Body of pancreas (tissue), 4 donors: ENCODE results near the gene PTH2R. TPM values are rescaled to one million over a fixed set of nuclear protein-coding genes. Genes with fewer than 3 reads are reported as not detected.

ENCODE experiments used
- ATAC-seq: fragments of 150-250 bp; one replicate; pipeline ENCODE4 v1.9.1; 2016
- DNase-seq, 4 donors: peaks; one replicate each; pipeline ENCODE4 v3.0.0-alpha.2; 2019
- H3K27ac ChIP-seq, 4 donors: fragments of 200-600 bp; sonication (generic); 1 replicate in 3 of 4; 2 replicates in 1 of 4; pipeline versions ENCODE4 v1.5.1 to v1.6.1; 2016 to 2019; ENCODE audit warnings: mild to moderate bottlenecking in 1 of 4, mixed read lengths in 1 of 4, moderate library complexity in 1 of 4
- H3K27me3 ChIP-seq, 2 donors: fragments of 200-600 bp; sonication (generic); one replicate each; pipeline ENCODE4 v1.6.0; 2016; ENCODE audit warnings: mild to moderate bottlenecking in 1 of 2
- H3K36me3 ChIP-seq, 2 donors: fragments of 200-600 bp; sonication (generic); replicated peaks in 1 of 2; 2 replicates each; pipeline ENCODE4 v1.5.1; 2016; ENCODE audit warnings: low read depth in 2 of 2; ENCODE audit not compliant: insufficient read depth in 1 of 2
- H3K4me1 ChIP-seq: fragments of 200-600 bp; sonication (generic); one replicate; pipeline ENCODE4 v1.6.0; 2016
- H3K4me3 ChIP-seq, 2 donors: fragments of 200-600 bp; sonication (generic); 1 replicate in 1 of 2; 2 replicates in 1 of 2; pipeline ENCODE4 v1.5.1; 2016 to 2019
- H3K9me3 ChIP-seq, 3 donors: fragments of 200-600 bp; sonication (generic); 1 replicate in 2 of 3; 2 replicates in 1 of 3; pipeline ENCODE4 v1.5.1; 2016
- CTCF ChIP-seq, 7 experiments: fragments of 450-650 bp in 4 of 7; fragments of 200-600 bp in 3 of 7; sonication (generic) in 3 of 7; IDR thresholded peaks; one replicate each; pipeline ENCODE4 v1.5.1; 2016 to 2019; ENCODE audit warnings: antibody characterized with exemption in 7 of 7
- POLR2A ChIP-seq, 3 donors: fragments of 450-650 bp; IDR thresholded peaks; one replicate each; pipeline ENCODE4 v1.6.1; 2016; ENCODE audit warnings: antibody characterized with exemption in 3 of 3, mild to moderate bottlenecking in 2 of 3
- WGBS, 2 donors: methylation state at CpG; one replicate each; pipeline ENCODE4 v1.1.5; 2017; 5-methylcytosine and 5-hydroxymethylcytosine counted together
- intact Hi-C: fragments of 100-400 bp; cut with DNase I; formaldehyde crosslinking; loops from one replicate; pipeline ENCODE4 v1.15.1; 2023
- total RNA-seq, 2 donors: library from RNA; depleted of rRNA; stranded (reverse); fragments of >200 nt; gene quantifications; one replicate each; pipeline ENCODE4 v1.1.0, GENCODE V29; 2016

Gene PTH2R
- total RNA-seq, 2 donors from 2014 or later, result 0.78 TPM; not detected in 1

GRCh38 chr2:208542465-208543041, 136.0 kb downstream of the PTH2R start:
- DNase-seq, result no peak
- Histone ChIP-seq H3K4me3 (no peak overlapping the region), H3K4me1 (no peaks in the 10 kb centered on the region), H3K27ac (no peak overlapping the region), H3K36me3 (no peaks in the 10 kb centered on the region), H3K9me3 (no peaks in the 10 kb centered on the region), H3K27me3 (no peaks in the 10 kb centered on the region)
- TF ChIP-seq CTCF (IDR thresholded peaks at IDR 0.05) (no peak), POLR2A (IDR thresholded peaks at IDR 0.05) (no peak)
- WGBS, 2 donors, result 55 to 71% methylated on average over 1 of the region's 1 CpG
- intact Hi-C loops, result no loop called here
- ATAC-seq, result no peak

Other genes with a start within 250 kb of the PTH2R start
- not detected for gene CRYGA, start 243.2 kb upstream of the PTH2R start, total RNA-seq
- gene C2orf80, start 216.8 kb upstream of the PTH2R start, total RNA-seq, result not detected
- gene IDH1, start 151.7 kb upstream of the PTH2R start, total RNA-seq, result 10 to 100 TPM; 28.7 to 50.6 TPM
- 10 to 100 TPM; 23.9 to 27.7 TPM for gene PIKFYVE, start 140.5 kb upstream of the PTH2R start, total RNA-seq